ENCODE results near the gene RALGDS. TPM values are rescaled to one million over a fixed set of nuclear protein-coding genes. Genes with fewer than 3 reads are reported as not detected.

The RALGDS gene
- total and polyA plus RNA-seq, 9 of the 15 experiments (the other 6 are each of a cell fraction or from before 2014, with no cell fraction given): 0.75 to 43.3 (median 27.1) TPM

DNA sequence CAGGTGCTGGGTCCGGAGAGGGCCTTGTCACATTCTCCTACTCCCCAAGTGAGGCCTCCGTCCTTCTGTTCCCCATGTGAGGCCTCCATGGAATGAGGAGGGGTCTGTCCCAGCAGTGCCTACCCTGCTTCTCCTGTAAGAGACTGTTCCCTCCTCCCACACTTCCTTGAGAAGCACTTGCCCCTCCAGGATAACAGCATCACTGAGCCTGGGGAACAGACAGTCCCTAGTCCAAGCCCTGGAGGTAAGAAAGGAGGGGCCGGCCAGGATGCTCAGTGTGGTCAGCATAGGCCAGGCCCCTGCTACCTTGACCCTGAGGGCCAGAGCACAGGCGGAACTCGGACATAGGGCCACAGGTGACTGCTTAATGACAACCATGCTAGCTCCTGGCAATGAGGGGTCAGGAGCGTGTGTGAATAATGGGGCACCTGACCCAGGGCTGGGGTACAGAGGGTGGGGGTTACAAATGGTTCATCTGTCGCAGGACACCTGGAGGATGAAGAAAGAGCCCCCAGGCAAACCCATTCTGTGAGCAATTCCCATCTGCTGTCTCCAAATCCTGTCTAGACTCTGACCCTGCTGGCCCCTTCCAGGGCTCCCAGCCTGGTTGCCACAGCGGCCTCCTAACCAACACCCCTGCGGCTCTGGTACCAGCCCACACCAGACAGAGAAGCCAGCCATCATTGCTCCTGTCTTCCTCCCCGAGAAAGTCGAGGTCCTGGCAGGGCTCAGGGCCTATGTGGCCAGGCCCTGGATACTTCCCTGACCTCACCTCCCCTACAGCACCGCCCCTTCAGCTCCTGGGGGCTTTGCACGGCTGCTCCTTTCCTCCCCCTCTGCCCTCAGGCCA is 20.3 kb downstream of the RALGDS start:
- no peak overlapping the region for H3K9ac ChIP-seq (ENCODE audit: insufficient read depth in 1 of 2, low read depth in 2 of 2, low read length in 2 of 2)
- no peak for DNase-seq (ENCODE audit: extremely low read depth in 1 of 4, low spot score in 3 of 4)
- H3K4me1 ChIP-seq (replicated peaks in 1 of 2; ENCODE audit: control insufficient read depth in 2 of 2, insufficient read depth in 2 of 2, low read length in 2 of 2): peaks cover 0 to 12% of the 10 kb centered on the region in 2 experiments; a peak in 1 of 5 replicates
- ATAC-seq: no peak
- H3K9me3 ChIP-seq (replicated peaks; ENCODE audit: control insufficient read depth, insufficient read depth, low read depth, low read length): peaks cover 16% of the 10 kb centered on the region
- no TSS peak for BruUV-seq (replicated peaks)
- intact Hi-C loops (cut with micrococcal nuclease) (no loop called here), in situ Hi-C loops (cut with MboI) (no loop called here)
- no peak for FAIRE-seq
- H3K79me2 ChIP-seq (ENCODE audit: control insufficient read depth, insufficient read depth, low read length): no peaks in the 10 kb centered on the region
- no peaks in the 10 kb centered on the region for H3K27me3 ChIP-seq (ENCODE audit: control insufficient read depth in 2 of 2, insufficient read depth in 2 of 2, low read length in 2 of 2)
- peaks cover 4% of the 10 kb centered on the region; the same call in 1 of the 2 replicates for H4K20me1 ChIP-seq (replicated peaks; ENCODE audit: control insufficient read depth, insufficient read depth, low read length)
- no peak overlapping the region for H2AFZ ChIP-seq (ENCODE audit: low read depth, low read length)
- POLR2A ChIA-PET: interaction anchor here (0.6 to 0.7 kb wide), 2 partner anchors 89 to 948 kb away, joined by 3 read pairs; no protein-coding TSS in a partner anchor
- CTCF ChIA-PET (ENCODE audit: low intra/inter-chr PET ratio): no interaction called here
- H3K27ac ChIP-seq (ENCODE audit: extremely low read depth, low read depth, low read length): no peak overlapping the region
- no peak overlapping the region for H3K4me3 ChIP-seq
- no peak overlapping the region for H3K4me2 ChIP-seq (ENCODE audit: insufficient read depth, low read length)
- WGBS (ENCODE audit: insufficient coverage, low coverage, missing lambda C conversion rate): 91% methylated on average over 9 of the region's 13 CpGs
- H3K36me3 ChIP-seq (ENCODE audit: control insufficient read depth, insufficient read depth, low read length): peaks cover 81% of the 10 kb centered on the region
- H3K9me1 ChIP-seq (ENCODE audit: control insufficient read depth, insufficient read depth, low read length): peaks cover 3% of the 10 kb centered on the region
- TF ChIP-seq HDAC3 (IDR thresholded peaks at IDR 0.05; ENCODE audit: borderline replicate concordance, partially characterized antibody): no peak
- TF ChIP-seq MYNN (IDR thresholded peaks at IDR 0.05): no peak
- no peak for TF ChIP-seq MYNN (CRISPR knock-in tag; IDR thresholded peaks at IDR 0.05)
- TF ChIP-seq, protein P1, sequence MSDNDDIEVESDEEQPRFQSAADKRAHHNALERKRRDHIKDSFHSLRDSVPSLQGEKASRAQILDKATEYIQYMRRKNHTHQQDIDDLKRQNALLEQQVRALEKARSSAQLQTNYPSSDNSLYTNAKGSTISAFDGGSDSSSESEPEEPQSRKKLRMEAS (CRISPR knock-in tag; IDR thresholded peaks at IDR 0.05): no peak
- TF ChIP-seq, protein P2, sequence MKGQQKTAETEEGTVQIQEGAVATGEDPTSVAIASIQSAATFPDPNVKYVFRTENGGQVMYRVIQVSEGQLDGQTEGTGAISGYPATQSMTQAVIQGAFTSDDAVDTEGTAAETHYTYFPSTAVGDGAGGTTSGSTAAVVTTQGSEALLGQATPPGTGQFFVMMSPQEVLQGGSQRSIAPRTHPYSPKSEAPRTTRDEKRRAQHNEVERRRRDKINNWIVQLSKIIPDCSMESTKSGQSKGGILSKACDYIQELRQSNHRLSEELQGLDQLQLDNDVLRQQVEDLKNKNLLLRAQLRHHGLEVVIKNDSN (CRISPR knock-in tag; IDR thresholded peaks at IDR 0.05): no peak
- TF ChIP-seq ZNF551 (CRISPR knock-in tag; IDR thresholded peaks at IDR 0.05): no peak
- TF ChIP-seq, protein P3, sequence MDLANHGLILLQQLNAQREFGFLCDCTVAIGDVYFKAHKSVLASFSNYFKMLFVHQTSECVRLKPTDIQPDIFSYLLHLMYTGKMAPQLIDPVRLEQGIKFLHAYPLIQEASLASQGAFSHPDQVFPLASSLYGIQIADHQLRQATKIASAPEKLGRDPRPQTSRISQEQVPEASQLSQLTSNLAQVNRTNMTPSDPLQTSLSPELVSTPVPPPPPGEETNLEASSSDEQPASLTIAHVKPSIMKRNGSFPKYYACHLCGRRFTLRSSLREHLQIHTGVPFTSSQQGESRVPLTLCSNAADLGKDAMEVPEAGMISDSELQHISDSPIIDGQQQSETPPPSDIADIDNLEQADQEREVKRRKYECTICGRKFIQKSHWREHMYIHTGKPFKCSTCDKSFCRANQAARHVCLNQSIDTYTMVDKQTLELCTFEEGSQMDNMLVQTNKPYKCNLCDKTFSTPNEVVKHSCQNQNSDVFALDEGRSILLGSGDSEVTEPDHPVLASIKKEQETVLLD (IDR thresholded peaks at IDR 0.05): no peak
- TF ChIP-seq TFAM (CRISPR knock-in tag; conservative IDR thresholded peaks at IDR 0.05): no peak
- TF ChIP-seq SMAD2 (IDR thresholded peaks at IDR 0.05; ENCODE audit: low read depth, low read length): no peak
- TF ChIP-seq, protein P4, sequence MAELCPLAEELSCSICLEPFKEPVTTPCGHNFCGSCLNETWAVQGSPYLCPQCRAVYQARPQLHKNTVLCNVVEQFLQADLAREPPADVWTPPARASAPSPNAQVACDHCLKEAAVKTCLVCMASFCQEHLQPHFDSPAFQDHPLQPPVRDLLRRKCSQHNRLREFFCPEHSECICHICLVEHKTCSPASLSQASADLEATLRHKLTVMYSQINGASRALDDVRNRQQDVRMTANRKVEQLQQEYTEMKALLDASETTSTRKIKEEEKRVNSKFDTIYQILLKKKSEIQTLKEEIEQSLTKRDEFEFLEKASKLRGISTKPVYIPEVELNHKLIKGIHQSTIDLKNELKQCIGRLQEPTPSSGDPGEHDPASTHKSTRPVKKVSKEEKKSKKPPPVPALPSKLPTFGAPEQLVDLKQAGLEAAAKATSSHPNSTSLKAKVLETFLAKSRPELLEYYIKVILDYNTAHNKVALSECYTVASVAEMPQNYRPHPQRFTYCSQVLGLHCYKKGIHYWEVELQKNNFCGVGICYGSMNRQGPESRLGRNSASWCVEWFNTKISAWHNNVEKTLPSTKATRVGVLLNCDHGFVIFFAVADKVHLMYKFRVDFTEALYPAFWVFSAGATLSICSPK (IDR thresholded peaks at IDR 0.05; ENCODE audit: borderline replicate concordance): no peak
- no peak for TF ChIP-seq ETS2 (tag; IDR thresholded peaks at IDR 0.05; ENCODE audit: borderline replicate concordance, poor library complexity, severe bottlenecking)
- TF ChIP-seq SREBF1 (IDR thresholded peaks at IDR 0.05; ENCODE audit: borderline replicate concordance, low read depth, low read length): no peak
- TF ChIP-seq RAD51 (IDR thresholded peaks at IDR 0.05; ENCODE audit: borderline replicate concordance, low read depth): no peak
- TF ChIP-seq, protein P5, sequence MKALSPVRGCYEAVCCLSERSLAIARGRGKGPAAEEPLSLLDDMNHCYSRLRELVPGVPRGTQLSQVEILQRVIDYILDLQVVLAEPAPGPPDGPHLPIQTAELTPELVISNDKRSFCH (CRISPR knock-in tag; IDR thresholded peaks at IDR 0.05): no peak
- TF ChIP-seq, protein P5 (tag; IDR thresholded peaks at IDR 0.05): no peak
- TF ChIP-seq ZFPM2 (CRISPR knock-in tag; IDR thresholded peaks at IDR 0.05): no peak
- TF ChIP-seq HNRNPH1 (optimal IDR thresholded peaks at IDR 0.05; ENCODE audit: low read depth, low read length): no peak
- TF ChIP-seq SMC3 (conservative IDR thresholded peaks at IDR 0.05; ENCODE audit: insufficient read depth, low read depth, low read length): no peak
